Omental fat pad (tissue), 4 donors: ENCODE results near the gene NOS2. TPM values are rescaled to one million over a fixed set of nuclear protein-coding genes. Genes with fewer than 3 reads are reported as not detected.
"Not testable (repeated sequence)": the region's sequence is repeated elsewhere in the genome, so short reads cannot be mapped to it uniquely, and the experiment has no call there.

Experiments
- ATAC-seq: fragments of 150-250 bp; one replicate; pipeline ENCODE4 v1.9.1; 2016; ENCODE audit warnings: mild to moderate bottlenecking, moderate library complexity; ENCODE audit not compliant: low FRiP score
- DNase-seq: peaks from one replicate; pipeline ENCODE4 v3.0.0-alpha.2; 2019; ENCODE audit warnings: low spot score
- CTCF ChIP-seq, 3 donors: fragments of 450-650 bp; IDR thresholded peaks; one replicate each; pipeline ENCODE4 v1.5.1; 2016 to 2017; ENCODE audit warnings: antibody characterized with exemption in 3 of 3, mild to moderate bottlenecking in 3 of 3, moderate library complexity in 2 of 3
- total RNA-seq, 4 donors: library from RNA; depleted of rRNA; stranded (reverse); fragments of >200 nt; gene quantifications; one replicate each; pipeline ENCODE4 v1.1.0, GENCODE V29; 2016

The NOS2 gene
- total RNA-seq, 4 donors from 2014 or later: 0.12 to 0.19 TPM; not detected in 2

GRCh38 chr17:27747462-27748359, 52.6 kb downstream of the NOS2 start:
- DNase-seq (no peak), ATAC-seq (no peak)
- no peak for TF ChIP-seq CTCF (IDR thresholded peaks at IDR 0.05)

- no peak for ATAC-seq
Measured at GRCh38 chr17:27746881-27747280, 53.4 kb downstream of the NOS2 start.

GRCh38 chr17:27746320-27746719, 54.0 kb downstream of the NOS2 start:
- DNase-seq, ATAC-seq: not testable (repeated sequence)

More at GRCh38 chr17:27746881-27747280, 53.4 kb downstream of the NOS2 start:
- no peak for TF ChIP-seq CTCF (IDR thresholded peaks at IDR 0.05)
- DNase-seq: no peak

- DNase-seq, ATAC-seq: not testable (repeated sequence)
Measured at GRCh38 chr17:27745207-27745830, 55.0 kb downstream of the NOS2 start.

- DNase-seq (no peak), ATAC-seq (no peak)
- no peak for TF ChIP-seq CTCF (IDR thresholded peaks at IDR 0.05)
Measured at GRCh38 chr17:27743281-27743885, 56.9 kb downstream of the NOS2 start.

GRCh38 chr17:27741971-27742575, 58.3 kb downstream of the NOS2 start:
- DNase-seq (no peak), ATAC-seq (no peak)
- TF ChIP-seq CTCF (IDR thresholded peaks at IDR 0.05): no peak

- DNase-seq (no peak), ATAC-seq (no peak)
- no peak for TF ChIP-seq CTCF (IDR thresholded peaks at IDR 0.05)
Measured at GRCh38 chr17:27741361-27741861, 58.9 kb downstream of the NOS2 start.

- not testable (repeated sequence) for DNase-seq, ATAC-seq
Measured at GRCh38 chr17:27740541-27740940, 59.8 kb downstream of the NOS2 start.
